ENCODE results near the gene PGLYRP1. TPM values are rescaled to one million over a fixed set of nuclear protein-coding genes. Genes with fewer than 3 reads are reported as not detected.

PGLYRP1 gene
- total and polyA plus RNA-seq, 2 of the 13 experiments (the other 11 are each of a cell fraction or from before 2014, with no cell fraction given), result not detected

- TF ChIP-seq SOX5 (CRISPR knock-in tag; IDR thresholded peaks at IDR 0.05; ENCODE audit: borderline replicate concordance), result peak; percentile 51; the same call in 1 of the 2 replicates
- no peak for TF ChIP-seq NFYC (CRISPR knock-in tag; IDR thresholded peaks at IDR 0.05)
- peak; percentile 58 for TF ChIP-seq RBFOX2 (IDR thresholded peaks at IDR 0.05; ENCODE audit: low read depth, low read length)
- no peak for TF ChIP-seq SSRP1 (CRISPR knock-in tag; IDR thresholded peaks at IDR 0.05)
- TF ChIP-seq CBFB (CRISPR knock-in tag; IDR thresholded peaks at IDR 0.05), result 0 out of 2 replicates have a peak, but pooled peaks have one; percentile 55
- TF ChIP-seq RXRB (CRISPR knock-in tag; IDR thresholded peaks at IDR 0.05; ENCODE audit: borderline replicate concordance), result 0 out of 2 replicates have a peak, but pooled peaks have one; percentile 11
- no peak for TF ChIP-seq SOX6 (IDR thresholded peaks at IDR 0.05)
- peak; percentile 20; the same call in 1 of the 2 replicates for TF ChIP-seq SOX6 (CRISPR knock-in tag; IDR thresholded peaks at IDR 0.05)
- TF ChIP-seq NFE2L2 (IDR thresholded peaks at IDR 0.05; ENCODE audit: low read length), result peak; percentile 71; the same call in 1 of the 2 replicates
- TF ChIP-seq EHMT2 (IDR thresholded peaks at IDR 0.05; ENCODE audit: borderline replicate concordance, low read depth, low read length), result peak; percentile 10; the same call in 1 of the 2 replicates
- peak; percentile 64; the same call in 1 of the 2 replicates for TF ChIP-seq NCOA2 (CRISPR knock-in tag; IDR thresholded peaks at IDR 0.05)
- TF ChIP-seq PHF21A (CRISPR knock-in tag; IDR thresholded peaks at IDR 0.05), result no peak
- peak; percentile 78; the same call in 1 of the 2 replicates for TF ChIP-seq CREM (IDR thresholded peaks at IDR 0.05)
- TF ChIP-seq CREM (CRISPR knock-in tag; IDR thresholded peaks at IDR 0.05), result no peak
- peak; percentile 36; the same call in 1 of the 2 replicates for TF ChIP-seq HNF4G (IDR thresholded peaks at IDR 0.05; ENCODE audit: borderline replicate concordance, low read depth, low read length)
- no peak for TF ChIP-seq HNF4G (CRISPR knock-in tag; IDR thresholded peaks at IDR 0.05; ENCODE audit: borderline replicate concordance, low read depth)
- TF ChIP-seq KLF6 (CRISPR knock-in tag; IDR thresholded peaks at IDR 0.05), result no peak
- no peak for TF ChIP-seq SP1 (IDR thresholded peaks at IDR 0.05)
- 0 out of 2 replicates have a peak, but pooled peaks have one; percentile 22 for TF ChIP-seq SP1 (CRISPR knock-in tag; IDR thresholded peaks at IDR 0.05)
- TF ChIP-seq JUND (CRISPR knock-in tag; IDR thresholded peaks at IDR 0.05), result no peak
- peak; percentile 63; the same call in 1 of the 2 replicates for TF ChIP-seq ISL2 (CRISPR knock-in tag; IDR thresholded peaks at IDR 0.05)
- TF ChIP-seq SRF (IDR thresholded peaks at IDR 0.05; ENCODE audit: low read depth, low read length), result 0 out of 2 replicates have a peak, but pooled peaks have one; percentile 51
- peak; percentile 29; the same call in 1 of the 2 replicates for TF ChIP-seq NR2F6 (IDR thresholded peaks at IDR 0.05)
- no peak for TF ChIP-seq NR2F6 (CRISPR knock-in tag; IDR thresholded peaks at IDR 0.05)
- peak; percentile 70; the same call in 1 of the 2 replicates for TF ChIP-seq RXRA (CRISPR knock-in tag; IDR thresholded peaks at IDR 0.05)
- peak; percentile 75 for TF ChIP-seq NFE2 (CRISPR knock-in tag; IDR thresholded peaks at IDR 0.05)
- TF ChIP-seq ZNF274 (CRISPR knock-in tag; IDR thresholded peaks at IDR 0.05), result no peak
- TF ChIP-seq MAFF (IDR thresholded peaks at IDR 0.05; ENCODE audit: low read depth, low read length), result 0 out of 2 replicates have a peak, but pooled peaks have one; percentile 1
- peak; percentile 71 for TF ChIP-seq PPARG (CRISPR knock-in tag; conservative IDR thresholded peaks at IDR 0.05)
- TF ChIP-seq FOXP1 (IDR thresholded peaks at IDR 0.05), result no peak
- TF ChIP-seq FOXP1 (CRISPR knock-in tag; IDR thresholded peaks at IDR 0.05), result no peak
- TF ChIP-seq MAFG (CRISPR knock-in tag; IDR thresholded peaks at IDR 0.05), result no peak
- 0 out of 2 replicates have a peak, but pooled peaks have one; percentile 47 for TF ChIP-seq CHD4 (IDR thresholded peaks at IDR 0.05; ENCODE audit: borderline replicate concordance, low read length)
- TF ChIP-seq NFIC (IDR thresholded peaks at IDR 0.05; ENCODE audit: low read length), result peak; percentile 60; the same call in 1 of the 2 replicates
- TF ChIP-seq ZNF431 (CRISPR knock-in tag; IDR thresholded peaks at IDR 0.05; ENCODE audit: borderline replicate concordance, low read depth), result no peak
Measured at GRCh38 chr19:46068345-46069258, 45.7 kb upstream of the PGLYRP1 start (continued).

Data from HepG2 (cell line).